ENCODE measurements around the gene ADCK2.
"Not testable (repeated sequence)": the region's sequence is repeated elsewhere in the genome, so short reads cannot be mapped to it uniquely, and the experiment has no call there.

The ADCK2 gene

GRCh38 chr7:140698477-140698876 is 25.7 kb downstream of the ADCK2 start:
- peaks cover 30% of the 10 kb centered on the region for H3K36me3 ChIP-seq (ENCODE audit: low read depth)
- no peak for TF ChIP-seq CTCF (IDR thresholded peaks at IDR 0.05; ENCODE audit: poor library complexity, severe bottlenecking)
- ATAC-seq (ENCODE audit: low read depth): no peak
- no peaks in the 10 kb centered on the region for H3K27me3 ChIP-seq (ENCODE audit: insufficient read depth, poor library complexity, severe bottlenecking)
- peaks cover 8% of the 10 kb centered on the region for H3K4me1 ChIP-seq (ENCODE audit: insufficient read depth, poor library complexity, severe bottlenecking)
- H3K4me3 ChIP-seq (ENCODE audit: severe bottlenecking): no peak overlapping the region
- H3K27ac ChIP-seq (ENCODE audit: poor library complexity, severe bottlenecking): no peak overlapping the region
- H3K9me3 ChIP-seq (ENCODE audit: severe bottlenecking): no peaks in the 10 kb centered on the region
- no peak for DNase-seq (ENCODE audit: low spot score)

GRCh38 chr7:140702774-140703173 is 30.0 kb downstream of the ADCK2 start:
- Histone ChIP-seq H3K27me3 (ENCODE audit: insufficient read depth, poor library complexity, severe bottlenecking) (no peaks in the 10 kb centered on the region), H3K27ac (ENCODE audit: poor library complexity, severe bottlenecking) (no peak overlapping the region), H3K4me3 (ENCODE audit: severe bottlenecking) (no peak overlapping the region), H3K36me3 (ENCODE audit: low read depth) (peaks cover 60% of the 10 kb centered on the region), H3K9me3 (ENCODE audit: severe bottlenecking) (no peaks in the 10 kb centered on the region), H3K4me1 (ENCODE audit: insufficient read depth, poor library complexity, severe bottlenecking) (peaks cover 5% of the 10 kb centered on the region)
- no peak for ATAC-seq (ENCODE audit: low read depth)
- no peak for DNase-seq (ENCODE audit: low spot score)
- no peak for TF ChIP-seq CTCF (IDR thresholded peaks at IDR 0.05; ENCODE audit: poor library complexity, severe bottlenecking)

- H3K4me1 ChIP-seq (ENCODE audit: insufficient read depth, poor library complexity, severe bottlenecking): no peaks in the 10 kb centered on the region
- no peak overlapping the region for H3K4me3 ChIP-seq (ENCODE audit: severe bottlenecking)
- H3K27ac ChIP-seq (ENCODE audit: poor library complexity, severe bottlenecking): no peak overlapping the region
- H3K27me3 ChIP-seq (ENCODE audit: insufficient read depth, poor library complexity, severe bottlenecking): no peaks in the 10 kb centered on the region
- H3K9me3 ChIP-seq (ENCODE audit: severe bottlenecking): no peaks in the 10 kb centered on the region
- no peak for ATAC-seq (ENCODE audit: low read depth)
- no peak for TF ChIP-seq CTCF (IDR thresholded peaks at IDR 0.05; ENCODE audit: poor library complexity, severe bottlenecking)
- no peak for DNase-seq (ENCODE audit: low spot score)
- peaks cover 63% of the 10 kb centered on the region for H3K36me3 ChIP-seq (ENCODE audit: low read depth)
Observed at GRCh38 chr7:140704205-140704604, 31.5 kb downstream of the ADCK2 start.

- no peak for TF ChIP-seq CTCF (IDR thresholded peaks at IDR 0.05; ENCODE audit: poor library complexity, severe bottlenecking)
- Histone ChIP-seq H3K4me3 (ENCODE audit: severe bottlenecking) (no peak overlapping the region), H3K27me3 (ENCODE audit: insufficient read depth, poor library complexity, severe bottlenecking) (no peaks in the 10 kb centered on the region), H3K9me3 (ENCODE audit: severe bottlenecking) (no peaks in the 10 kb centered on the region), H3K27ac (ENCODE audit: poor library complexity, severe bottlenecking) (no peak overlapping the region), H3K36me3 (ENCODE audit: low read depth) (peaks cover 42% of the 10 kb centered on the region), H3K4me1 (ENCODE audit: insufficient read depth, poor library complexity, severe bottlenecking) (no peaks in the 10 kb centered on the region)
- ATAC-seq (ENCODE audit: low read depth): no peak
- no peak for DNase-seq (ENCODE audit: low spot score)
Observed at GRCh38 chr7:140707132-140707531, 34.4 kb downstream of the ADCK2 start.

- H3K27me3 ChIP-seq (ENCODE audit: insufficient read depth, poor library complexity, severe bottlenecking); DNase-seq (ENCODE audit: low spot score); H3K4me1 ChIP-seq (ENCODE audit: insufficient read depth, poor library complexity, severe bottlenecking); ATAC-seq (ENCODE audit: low read depth); H3K27ac ChIP-seq (ENCODE audit: poor library complexity, severe bottlenecking); H3K4me3 ChIP-seq (ENCODE audit: severe bottlenecking); H3K9me3 ChIP-seq (ENCODE audit: severe bottlenecking): not testable (repeated sequence)
- peaks cover 32% of the 10 kb centered on the region for H3K36me3 ChIP-seq (ENCODE audit: low read depth)
Observed at GRCh38 chr7:140708764-140709163, 36.0 kb downstream of the ADCK2 start.

GRCh38 chr7:140712392-140712791 is 39.6 kb downstream of the ADCK2 start:
- not testable (repeated sequence) for DNase-seq (ENCODE audit: low spot score); H3K4me3 ChIP-seq (ENCODE audit: severe bottlenecking); ATAC-seq (ENCODE audit: low read depth); H3K9me3 ChIP-seq (ENCODE audit: severe bottlenecking); H3K27ac ChIP-seq (ENCODE audit: poor library complexity, severe bottlenecking); H3K36me3 ChIP-seq (ENCODE audit: low read depth); H3K27me3 ChIP-seq (ENCODE audit: insufficient read depth, poor library complexity, severe bottlenecking); H3K4me1 ChIP-seq (ENCODE audit: insufficient read depth, poor library complexity, severe bottlenecking)
